Vagina (tissue), 2 donors: ENCODE results near the gene UBE2G1. TPM values are rescaled to one million over a fixed set of nuclear protein-coding genes. Genes with fewer than 3 reads are reported as not detected.

Source experiments
- DNase-seq, 2 donors: peaks; one replicate each; pipeline ENCODE4 v3.0.0-alpha.2; 2017; ENCODE audit errors: extremely low spot score in 2 of 2
- H3K27ac ChIP-seq: fragments of 200-600 bp; sonication (generic); one replicate; pipeline ENCODE4 v1.5.1; 2019
- H3K27me3 ChIP-seq: fragments of 200-600 bp; sonication (generic); one replicate; pipeline ENCODE4 v1.5.1; 2019
- H3K36me3 ChIP-seq, 2 donors: fragments of 200-600 bp; sonication (generic); one replicate each; pipeline ENCODE4 v1.5.1; 2017 to 2019
- H3K4me1 ChIP-seq: fragments of 200-600 bp; sonication (generic); one replicate; pipeline ENCODE4 v1.5.1; 2019
- H3K4me3 ChIP-seq, 2 donors: fragments of 200-600 bp; sonication (generic); 1 replicate in 1 of 2; 2 replicates in 1 of 2; pipeline ENCODE4 v1.5.1; 2016 to 2019
- H3K9me3 ChIP-seq: fragments of 200-600 bp; sonication (generic); one replicate; pipeline ENCODE4 v1.5.1; 2019
- POLR2A ChIP-seq, 2 donors: fragments of 450-650 bp; IDR thresholded peaks; one replicate each; pipeline ENCODE4 v1.6.1; 2017; ENCODE audit warnings: antibody characterized with exemption in 2 of 2, mild to moderate bottlenecking in 2 of 2, moderate library complexity in 2 of 2
- POLR2AphosphoS5 ChIP-seq, 2 donors: sonication (generic); formaldehyde crosslinking; IDR thresholded peaks; one replicate each; pipeline ENCODE4 v1.9.0; 2017; ENCODE audit warnings: antibody characterized with exemption in 2 of 2, mild to moderate bottlenecking in 2 of 2, low read depth in 1 of 2; ENCODE audit not compliant: insufficient read depth in 1 of 2
- intact Hi-C: fragments of 100-400 bp; cut with DNase I; formaldehyde crosslinking; loops from one replicate; pipeline ENCODE4 v1.15.1; 2023
- total RNA-seq: library from RNA; depleted of rRNA; stranded (reverse); fragments of >200 nt; gene quantifications from one replicate; pipeline ENCODE4 v1.2.3, GENCODE V29; 2016
- TF ChIP-seq, protein P1 (sequence below), 3 experiments: fragments of 450-650 bp in 2 of 3; fragments of 200-600 bp in 1 of 3; sonication (generic) in 1 of 3; IDR thresholded peaks; one replicate each; pipeline ENCODE4 v1.5.1; 2017 to 2019; ENCODE audit warnings: antibody characterized with exemption in 3 of 3, mild to moderate bottlenecking in 2 of 3, moderate library complexity in 2 of 3

Gene UBE2G1
- total RNA-seq, 1 donor from 2014 or later = 45.4 TPM

DNA sequence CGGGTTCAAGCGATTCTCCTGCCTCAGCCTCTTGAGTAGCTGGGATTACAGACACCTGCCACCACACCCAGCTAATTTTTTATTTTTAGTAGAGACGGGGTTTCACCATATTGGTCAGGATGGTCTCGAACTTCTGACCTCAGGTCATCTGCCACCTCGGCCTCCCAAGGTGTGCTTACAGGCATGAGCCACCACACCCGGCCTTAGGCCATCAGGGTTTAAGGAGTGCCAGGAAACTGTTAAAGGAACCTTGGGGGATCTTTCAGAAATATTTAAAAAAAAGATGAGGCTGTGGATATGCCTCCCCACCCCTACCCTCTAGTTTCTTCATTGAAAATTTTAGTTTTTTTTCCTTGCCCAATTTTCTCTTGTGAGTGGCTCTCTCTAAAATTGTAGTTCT, 31.4 kb upstream of the UBE2G1 start:
- Histone ChIP-seq H3K27ac (no peak overlapping the region), H3K4me1 (peaks cover 17% of the 10 kb centered on the region), H3K36me3 (no peaks in the 10 kb centered on the region), H3K27me3 (no peaks in the 10 kb centered on the region), H3K9me3 (no peaks in the 10 kb centered on the region), H3K4me3 (no peak overlapping the region)
- no peak for TF ChIP-seq POLR2AphosphoS5 (IDR thresholded peaks at IDR 0.05; ENCODE audit: insufficient read depth in 1 of 2, low read depth in 1 of 2)
- TF ChIP-seq, protein P1, sequence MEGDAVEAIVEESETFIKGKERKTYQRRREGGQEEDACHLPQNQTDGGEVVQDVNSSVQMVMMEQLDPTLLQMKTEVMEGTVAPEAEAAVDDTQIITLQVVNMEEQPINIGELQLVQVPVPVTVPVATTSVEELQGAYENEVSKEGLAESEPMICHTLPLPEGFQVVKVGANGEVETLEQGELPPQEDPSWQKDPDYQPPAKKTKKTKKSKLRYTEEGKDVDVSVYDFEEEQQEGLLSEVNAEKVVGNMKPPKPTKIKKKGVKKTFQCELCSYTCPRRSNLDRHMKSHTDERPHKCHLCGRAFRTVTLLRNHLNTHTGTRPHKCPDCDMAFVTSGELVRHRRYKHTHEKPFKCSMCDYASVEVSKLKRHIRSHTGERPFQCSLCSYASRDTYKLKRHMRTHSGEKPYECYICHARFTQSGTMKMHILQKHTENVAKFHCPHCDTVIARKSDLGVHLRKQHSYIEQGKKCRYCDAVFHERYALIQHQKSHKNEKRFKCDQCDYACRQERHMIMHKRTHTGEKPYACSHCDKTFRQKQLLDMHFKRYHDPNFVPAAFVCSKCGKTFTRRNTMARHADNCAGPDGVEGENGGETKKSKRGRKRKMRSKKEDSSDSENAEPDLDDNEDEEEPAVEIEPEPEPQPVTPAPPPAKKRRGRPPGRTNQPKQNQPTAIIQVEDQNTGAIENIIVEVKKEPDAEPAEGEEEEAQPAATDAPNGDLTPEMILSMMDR (IDR thresholded peaks at IDR 0.05) = no peak
- no peak for TF ChIP-seq POLR2A (IDR thresholded peaks at IDR 0.05)
- no peak for DNase-seq
- intact Hi-C loops = no loop called here

DNA sequence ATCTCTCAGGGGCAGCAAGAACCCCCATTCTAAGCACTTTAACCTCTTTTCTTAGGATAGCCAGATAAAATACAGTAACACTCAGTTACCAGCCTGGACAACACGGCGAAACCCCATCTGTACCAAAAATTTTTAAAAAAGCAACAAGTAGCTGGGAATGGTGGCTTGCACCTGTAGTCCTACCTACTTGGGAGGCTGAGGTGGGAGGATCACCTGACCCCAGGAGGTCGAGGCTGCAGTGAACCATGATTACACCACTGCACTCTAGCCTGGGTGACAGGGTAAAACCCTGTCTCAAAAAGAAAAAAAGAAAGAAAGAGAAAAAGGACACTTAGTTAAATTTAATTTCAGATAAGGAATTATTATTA, 28.6 kb upstream of the UBE2G1 start:
- H3K27ac ChIP-seq = no peak overlapping the region

DNA sequence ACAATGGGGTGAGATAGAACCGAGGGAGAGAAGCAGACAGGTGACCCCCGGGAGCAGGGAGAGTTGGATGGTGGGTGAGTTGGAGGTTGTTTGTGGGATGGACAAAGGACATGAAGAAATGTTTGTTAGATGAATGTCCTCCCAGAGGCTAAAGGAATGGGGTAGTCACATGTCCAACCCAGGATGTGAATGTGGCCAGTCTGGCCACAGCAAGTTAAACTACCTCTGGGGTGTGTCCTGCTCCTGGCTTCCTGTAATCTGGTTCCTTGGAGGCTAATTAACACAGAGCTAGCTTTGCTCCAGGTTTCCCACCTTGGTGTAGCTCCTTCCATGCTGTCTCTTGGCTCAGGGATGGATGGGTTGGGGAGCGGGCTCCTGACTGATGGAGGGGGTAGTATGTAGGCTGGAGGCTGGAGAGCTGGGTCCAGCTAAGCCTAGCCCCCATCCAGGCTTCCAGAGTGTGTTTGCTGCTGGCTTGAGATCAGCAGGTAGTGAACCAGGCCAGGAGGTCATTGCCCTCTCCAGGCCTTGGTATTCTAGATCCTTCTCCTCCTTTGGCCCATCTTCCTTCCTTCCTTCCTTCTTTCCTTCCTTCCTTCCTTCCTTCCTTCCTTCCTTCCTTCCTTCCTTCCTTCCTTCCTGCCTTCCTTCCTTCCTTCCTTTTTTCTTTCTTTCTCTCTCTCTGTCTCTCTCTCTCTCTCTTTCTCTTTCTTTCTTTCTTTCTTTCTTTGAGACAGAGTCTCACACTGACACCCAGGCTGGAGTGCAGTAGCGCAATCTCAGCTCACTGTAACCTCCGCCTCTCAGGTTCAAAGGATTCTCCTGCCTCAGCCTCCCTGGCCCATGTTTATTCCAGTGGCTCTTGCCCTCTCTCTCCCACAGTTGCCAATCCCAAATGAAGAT, 28.0 kb upstream of the UBE2G1 start:
- Histone ChIP-seq H3K4me3 (no peak overlapping the region), H3K4me1 (peaks cover 20% of the 10 kb centered on the region), H3K27me3 (no peaks in the 10 kb centered on the region), H3K36me3 (no peaks in the 10 kb centered on the region), H3K27ac (no peak overlapping the region), H3K9me3 (no peaks in the 10 kb centered on the region)
- intact Hi-C loops = no loop called here
- no peak for DNase-seq
- TF ChIP-seq POLR2A (IDR thresholded peaks at IDR 0.05) = no peak
- TF ChIP-seq POLR2AphosphoS5 (IDR thresholded peaks at IDR 0.05; ENCODE audit: insufficient read depth in 1 of 2, low read depth in 1 of 2) = no peak
- TF ChIP-seq, protein P1 (IDR thresholded peaks at IDR 0.05) = no peak

More for the DNA sequence above, 28.6 kb upstream of the UBE2G1 start:
- no peak overlapping the region for H3K4me3 ChIP-seq
- peaks cover 20% of the 10 kb centered on the region for H3K4me1 ChIP-seq
- DNase-seq = no peak
- TF ChIP-seq, protein P1 (IDR thresholded peaks at IDR 0.05) = no peak
- TF ChIP-seq POLR2AphosphoS5 (IDR thresholded peaks at IDR 0.05; ENCODE audit: insufficient read depth in 1 of 2, low read depth in 1 of 2) (no peak), POLR2A (IDR thresholded peaks at IDR 0.05) (no peak)
- H3K36me3 ChIP-seq = no peaks in the 10 kb centered on the region
- H3K9me3 ChIP-seq = no peaks in the 10 kb centered on the region
- intact Hi-C loops = no loop called here
- H3K27me3 ChIP-seq = no peaks in the 10 kb centered on the region

DNA sequence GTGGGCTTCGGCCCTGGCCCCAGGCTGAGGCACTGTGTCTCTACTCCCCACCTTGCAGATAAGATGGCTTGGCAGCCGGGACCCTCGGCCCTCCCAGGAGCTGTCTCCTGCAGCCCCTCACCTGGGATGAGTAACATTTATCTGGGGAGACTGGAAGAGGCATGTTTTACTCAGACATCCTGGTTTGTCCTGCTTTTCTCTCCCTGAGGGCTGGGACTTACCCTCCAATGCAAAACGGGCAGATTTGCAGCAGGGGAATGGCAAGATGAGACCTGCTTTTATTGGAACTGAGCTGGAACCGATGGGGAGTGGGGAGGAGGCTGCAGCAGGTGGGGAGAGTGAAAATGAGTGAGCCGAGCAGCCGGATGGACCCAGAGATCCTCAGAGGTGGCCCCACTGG, 27.3 kb upstream of the UBE2G1 start:
- Histone ChIP-seq H3K27ac (no peak overlapping the region), H3K4me3 (no peak overlapping the region)
- no peak for DNase-seq

More for the DNA sequence above, 27.3 kb upstream of the UBE2G1 start:
- Histone ChIP-seq H3K9me3 (no peaks in the 10 kb centered on the region), H3K4me1 (peaks cover 20% of the 10 kb centered on the region), H3K36me3 (no peaks in the 10 kb centered on the region), H3K27me3 (no peaks in the 10 kb centered on the region)
- intact Hi-C loops = no loop called here
- TF ChIP-seq, protein P1 (IDR thresholded peaks at IDR 0.05) = no peak
- TF ChIP-seq POLR2AphosphoS5 (IDR thresholded peaks at IDR 0.05; ENCODE audit: insufficient read depth in 1 of 2, low read depth in 1 of 2) (peak in 1 of 2 donors; percentile 32), POLR2A (IDR thresholded peaks at IDR 0.05) (no peak)
